ENCODE results near the gene NT5E. TPM values are rescaled to one million over a fixed set of nuclear protein-coding genes. Genes with fewer than 3 reads are reported as not detected.
A peak's percentile ranks its signal among the peaks of the same experiment; 100 is the strongest.

Gene NT5E
- total RNA-seq, 1 experiment from 2014 or later = 0.52 TPM

DNA sequence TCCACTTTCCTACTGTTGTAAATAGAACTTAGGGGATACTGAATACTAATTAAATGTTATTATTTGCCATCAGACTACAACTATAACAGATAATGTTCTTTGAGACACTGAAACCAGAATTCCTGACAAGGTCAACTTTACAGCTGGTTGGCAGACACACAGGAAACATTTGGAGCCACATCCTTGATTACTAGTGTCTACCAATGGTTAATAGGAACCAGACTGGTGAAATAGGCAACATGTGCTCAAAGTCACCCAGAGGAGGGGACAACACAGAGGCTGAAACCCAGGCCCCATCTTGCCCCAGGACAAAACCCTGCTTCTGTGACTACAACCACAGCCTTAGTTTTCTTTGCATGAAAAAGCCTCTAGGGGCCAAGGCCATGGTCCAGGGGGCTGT is 47.8 kb upstream of the NT5E start:
- 0 out of 7 replicates have a peak overlapping the region, but pooled peaks of 1 of the 3 experiments have one; percentile 40 for H3K27ac Mint-ChIP-seq
- no peak overlapping the region for H3K4ac ChIP-seq (ENCODE audit: low read depth, low read length)
- H2BK15ac ChIP-seq (ENCODE audit: low read depth, low read length) = no peak overlapping the region
- no peak overlapping the region for H3K4me3 Mint-ChIP-seq
- DNase-seq = no peak
- no peak overlapping the region for H2AFZ ChIP-seq (ENCODE audit: low read length)
- H3K79me1 ChIP-seq (ENCODE audit: insufficient read depth, low read depth, low read length, poor library complexity, severe bottlenecking) = no peaks in the 10 kb centered on the region
- H3K56ac ChIP-seq (ENCODE audit: insufficient read length, low read depth, low read length) = no peak overlapping the region
- no peaks in the 10 kb centered on the region for H4K20me1 ChIP-seq (ENCODE audit: control insufficient read depth, insufficient read depth, insufficient read length)
- H4K8ac ChIP-seq (replicated peaks; ENCODE audit: insufficient read length, low read depth, low read length) = no peak overlapping the region
- no peak overlapping the region for H2BK120ac ChIP-seq (ENCODE audit: low read depth, low read length, poor library complexity, severe bottlenecking)
- H3K18ac ChIP-seq (ENCODE audit: insufficient read length, low read depth, low read length) = no peak overlapping the region
- H2AK5ac ChIP-seq (ENCODE audit: insufficient read length, low read length) = no peak overlapping the region
- peaks cover 8% of the 10 kb centered on the region in 2 experiments; a peak in 4 of 5 replicates for H3K9me3 Mint-ChIP-seq
- no peaks in the 10 kb centered on the region for H3K9me3 ChIP-seq (ENCODE audit: control insufficient read depth, low read depth, low read length)
- no peaks in the 10 kb centered on the region for H3K23me2 ChIP-seq (ENCODE audit: insufficient read length, low read depth, low read length, poor library complexity, severe bottlenecking)
- no peak overlapping the region for H3K9ac ChIP-seq (ENCODE audit: extremely low read depth, insufficient read length, low read length)
- no peak overlapping the region for H3K23ac ChIP-seq (ENCODE audit: insufficient read length, low read depth, low read length)
- H4K5ac ChIP-seq (ENCODE audit: insufficient read length, low read depth, low read length) = no peak overlapping the region
- H3K14ac ChIP-seq (ENCODE audit: insufficient read depth, low read length) = no peak overlapping the region
- H2BK20ac ChIP-seq (ENCODE audit: low read depth, low read length, poor library complexity, severe bottlenecking) = no peak overlapping the region
- no peak overlapping the region for H3T11ph ChIP-seq (ENCODE audit: low read length)
- H3K79me2 ChIP-seq (ENCODE audit: insufficient read depth, low read length) = no peaks in the 10 kb centered on the region
- no peak overlapping the region for H3K4me2 ChIP-seq (ENCODE audit: insufficient read depth, insufficient read length, low read length)
- peaks cover 0 to 5% (median 3%) of the 10 kb centered on the region in 3 experiments; a peak in 2 of 7 replicates for H3K36me3 Mint-ChIP-seq (ENCODE audit: insufficient read depth in 1 of 3, low read depth in 3 of 3)
- no peak overlapping the region for H3K27ac ChIP-seq (ENCODE audit: insufficient read length, low read depth, low read length)
- H3K4me1 ChIP-seq (ENCODE audit: insufficient read depth, low read length) = peaks cover 15% of the 10 kb centered on the region; the same call in 1 of the 2 replicates
- TF ChIP-seq, protein P1, sequence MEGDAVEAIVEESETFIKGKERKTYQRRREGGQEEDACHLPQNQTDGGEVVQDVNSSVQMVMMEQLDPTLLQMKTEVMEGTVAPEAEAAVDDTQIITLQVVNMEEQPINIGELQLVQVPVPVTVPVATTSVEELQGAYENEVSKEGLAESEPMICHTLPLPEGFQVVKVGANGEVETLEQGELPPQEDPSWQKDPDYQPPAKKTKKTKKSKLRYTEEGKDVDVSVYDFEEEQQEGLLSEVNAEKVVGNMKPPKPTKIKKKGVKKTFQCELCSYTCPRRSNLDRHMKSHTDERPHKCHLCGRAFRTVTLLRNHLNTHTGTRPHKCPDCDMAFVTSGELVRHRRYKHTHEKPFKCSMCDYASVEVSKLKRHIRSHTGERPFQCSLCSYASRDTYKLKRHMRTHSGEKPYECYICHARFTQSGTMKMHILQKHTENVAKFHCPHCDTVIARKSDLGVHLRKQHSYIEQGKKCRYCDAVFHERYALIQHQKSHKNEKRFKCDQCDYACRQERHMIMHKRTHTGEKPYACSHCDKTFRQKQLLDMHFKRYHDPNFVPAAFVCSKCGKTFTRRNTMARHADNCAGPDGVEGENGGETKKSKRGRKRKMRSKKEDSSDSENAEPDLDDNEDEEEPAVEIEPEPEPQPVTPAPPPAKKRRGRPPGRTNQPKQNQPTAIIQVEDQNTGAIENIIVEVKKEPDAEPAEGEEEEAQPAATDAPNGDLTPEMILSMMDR (conservative IDR thresholded peaks at IDR 0.05) = no peak
- 0 out of 2 replicates have a peak, but pooled peaks cover 3% of the 10 kb centered on the region for H3K27me3 ChIP-seq (ENCODE audit: insufficient read depth, low read length)
- no peak overlapping the region for H2BK5ac ChIP-seq (ENCODE audit: insufficient read length, low read length)
- no peak overlapping the region for H4K91ac ChIP-seq (ENCODE audit: insufficient read length, low read depth, low read length)
- peaks cover 24 to 40% of the 10 kb centered on the region in 2 experiments for H3K4me1 Mint-ChIP-seq
- no peak overlapping the region for H2BK12ac ChIP-seq (ENCODE audit: insufficient read length, low read depth, low read length)
- peaks cover 2% of the 10 kb centered on the region; the same call in 1 of the 2 replicates for H3K27me3 Mint-ChIP-seq (ENCODE audit: low read depth)
